H1 (cell line): ENCODE measurements around the gene FLRT3. TPM values are rescaled to one million over a fixed set of nuclear protein-coding genes. Genes with fewer than 3 reads are reported as not detected.

Source experiments
- CTCF ChIA-PET: fragments of 300-600 bp; sonication (Branson Sonifier 250); formaldehyde crosslinking; loops from one replicate; lab custom pipeline; 2021; ENCODE audit not compliant: partially characterized antibody; lab: Charles Lee
- POLR2A ChIA-PET: fragments of 300-600 bp; sonication (Branson Sonifier 250); formaldehyde crosslinking; loops from one replicate; lab custom pipeline; 2021; ENCODE audit warnings: inconsistent platforms; ENCODE audit not compliant: partially characterized antibody; lab: Charles Lee
- DNase-seq, 2 experiments: peaks; one replicate each; pipeline versions ENCODE4 v3.0.0 to v3.0.0-alpha.2; 2010 to 2022; ENCODE audit warnings: low spot score in 2 of 2, low read depth in 1 of 2, mixed read lengths in 1 of 2
- FAIRE-seq: peaks from 2 replicates; lab custom pipeline; 2011; peaks lifted over from hg19 to GRCh38; lab: Jason Lieb, UNC
- H2AFZ ChIP-seq: 2 replicates; pipeline ENCODE4 v1.8.1; 2012; ENCODE audit warnings: low read length, inconsistent platforms
- H2AK5ac ChIP-seq: 2 replicates; pipeline ENCODE4 v1.6.1; 2013; ENCODE audit warnings: low read depth, low read length
- H2BK120ac ChIP-seq: replicated peaks from 2 replicates; pipeline ENCODE3; 2013; ENCODE audit warnings: low read depth, low read length, inconsistent platforms
- H2BK12ac ChIP-seq: 2 replicates; pipeline ENCODE4 v1.6.1; 2013; ENCODE audit warnings: low read depth, low read length
- H2BK15ac ChIP-seq: 2 replicates; pipeline ENCODE4 v1.6.1; 2013; ENCODE audit warnings: low read length
- H2BK20ac ChIP-seq: 2 replicates; pipeline ENCODE4 v1.6.1; 2013; ENCODE audit warnings: low read length
- H2BK5ac ChIP-seq: 2 replicates; pipeline ENCODE4 v1.6.1; 2013; ENCODE audit warnings: low read depth, low read length
- H3K14ac ChIP-seq: 2 replicates; pipeline ENCODE4 v1.6.1; 2013; ENCODE audit warnings: inconsistent platforms; ENCODE audit not compliant: insufficient read length
- H3K18ac ChIP-seq: 2 replicates; pipeline ENCODE4 v1.6.1; 2013; ENCODE audit warnings: low read length; ENCODE audit errors: extremely low read depth
- H3K23ac ChIP-seq: 2 replicates; pipeline ENCODE4 v1.6.1; 2013; ENCODE audit warnings: inconsistent platforms; ENCODE audit not compliant: insufficient read length
- H3K23me2 ChIP-seq: 2 replicates; pipeline ENCODE4 v1.6.1; 2013; ENCODE audit warnings: low read depth, low read length
- H3K27ac ChIP-seq: 2 replicates; pipeline ENCODE4 v1.6.1; 2011; ENCODE audit warnings: low read depth, low read length, inconsistent platforms
- H3K27me3 ChIP-seq, 4 experiments: replicated peaks in 1 of 4; 1 replicate in 1 of 4; 2 replicates in 3 of 4; pipeline versions ENCODE4 v1.6.1 to v1.8.1; 2011 to 2013; ENCODE audit warnings: low read length in 3 of 4, mild to moderate bottlenecking in 3 of 4, inconsistent platforms in 2 of 4, mixed read lengths in 2 of 4, moderate library complexity in 1 of 4; ENCODE audit not compliant: control insufficient read depth in 3 of 4, insufficient read depth in 3 of 4; ENCODE audit errors: extremely low read depth in 1 of 4
- H3K36me3 ChIP-seq, 4 experiments: 2 replicates each; pipeline versions ENCODE4 v1.6.1 to v1.8.1; 2011 to 2013; ENCODE audit warnings: mild to moderate bottlenecking in 4 of 4, low read length in 3 of 4, moderate library complexity in 2 of 4, control low read depth in 1 of 4, inconsistent platforms in 1 of 4; ENCODE audit not compliant: insufficient read depth in 4 of 4, control insufficient read depth in 2 of 4
- H3K4ac ChIP-seq: replicated peaks from 2 replicates; pipeline ENCODE3; 2013; ENCODE audit warnings: low read length, low read depth, mixed read lengths, inconsistent platforms; ENCODE audit not compliant: insufficient read length
- H3K4me1 ChIP-seq, 4 experiments: replicated peaks in 1 of 4; 1 replicate in 1 of 4; 2 replicates in 3 of 4; pipeline versions ENCODE4 v1.6.1 to v1.8.1; 2011 to 2013; ENCODE audit warnings: low read length in 3 of 4, inconsistent platforms in 2 of 4, mixed read lengths in 1 of 4; ENCODE audit not compliant: insufficient read depth in 4 of 4, control insufficient read depth in 3 of 4
- H3K4me2 ChIP-seq, 2 experiments: 2 replicates each; pipeline versions ENCODE4 v1.6.1 to v1.8.1; 2011 to 2013; ENCODE audit warnings: low read depth in 2 of 2, low read length in 2 of 2, control low read depth in 1 of 2, inconsistent platforms in 1 of 2, mild to moderate bottlenecking in 1 of 2; ENCODE audit not compliant: insufficient read depth in 1 of 2
- H3K4me3 ChIP-seq, 4 experiments: fragments of 200-600, 300-600 bp in 1 of 4; sonication (generic), shearing (Covaris generic), sonication (Bioruptor Twin) in 1 of 4; 2 replicates each; pipeline versions ENCODE4 v1.5.1 to v1.8.1; 2011 to 2016; ENCODE audit warnings: low read length in 4 of 4, low read depth in 3 of 4, control low read depth in 2 of 4, inconsistent platforms in 2 of 4, mild to moderate bottlenecking in 2 of 4, mixed read lengths in 1 of 4, moderate library complexity in 1 of 4; ENCODE audit not compliant: insufficient read depth in 2 of 4; ENCODE audit errors: extremely low read depth in 1 of 4
- H3K56ac ChIP-seq: replicated peaks from 2 replicates; pipeline ENCODE3; 2013; ENCODE audit warnings: low read depth, mild to moderate bottlenecking, mixed read lengths, low read length, inconsistent platforms; ENCODE audit not compliant: insufficient read length
- H3K79me1 ChIP-seq: 2 replicates; pipeline ENCODE4 v1.6.1; 2013; ENCODE audit warnings: low read depth, low read length, control low read depth
- H3K79me2 ChIP-seq, 2 experiments: 2 replicates each; pipeline versions ENCODE4 v1.6.1 to v1.8.1; 2012 to 2013; ENCODE audit warnings: low read length in 2 of 2, mild to moderate bottlenecking in 2 of 2, inconsistent platforms in 1 of 2; ENCODE audit not compliant: insufficient read depth in 2 of 2, control insufficient read depth in 1 of 2
- H3K9ac ChIP-seq, 4 experiments: replicated peaks in 1 of 4; 1 replicate in 1 of 4; 2 replicates in 3 of 4; pipeline versions ENCODE4 v1.6.1 to v1.8.1; 2011 to 2013; ENCODE audit warnings: low read depth in 3 of 4, low read length in 3 of 4, control low read depth in 2 of 4, mild to moderate bottlenecking in 2 of 4, moderate library complexity in 2 of 4, inconsistent platforms in 1 of 4; ENCODE audit errors: extremely low read depth in 1 of 4
- H3K9me3 ChIP-seq, 2 experiments: 2 replicates each; pipeline versions ENCODE4 v1.6.1 to v1.8.1; 2012 to 2013; ENCODE audit warnings: mild to moderate bottlenecking in 2 of 2, moderate library complexity in 2 of 2, control low read depth in 1 of 2, inconsistent platforms in 1 of 2, low read depth in 1 of 2, low read length in 1 of 2, mixed read lengths in 1 of 2; ENCODE audit not compliant: insufficient read depth in 2 of 2
- H4K20me1 ChIP-seq, 2 experiments: replicated peaks in 1 of 2; 2 replicates each; pipeline versions ENCODE3 to v1.8.1; 2011 to 2013; ENCODE audit warnings: inconsistent platforms in 2 of 2, low read length in 2 of 2, mild to moderate bottlenecking in 1 of 2; ENCODE audit not compliant: insufficient read depth in 2 of 2, control insufficient read depth in 1 of 2
- H4K5ac ChIP-seq: 2 replicates; pipeline ENCODE4 v1.6.1; 2013; ENCODE audit warnings: low read length, low read depth, mixed read lengths, inconsistent platforms; ENCODE audit not compliant: insufficient read length
- H4K8ac ChIP-seq: 2 replicates; pipeline ENCODE4 v1.8.0; 2013; ENCODE audit warnings: mild to moderate bottlenecking, moderate library complexity, low read length, inconsistent platforms; ENCODE audit not compliant: insufficient read depth; ENCODE audit errors: extremely low read depth
- H4K91ac ChIP-seq: replicated peaks from 2 replicates; pipeline ENCODE3; 2013; ENCODE audit warnings: low read length, mixed read lengths, inconsistent platforms; ENCODE audit not compliant: insufficient read length
- RFX5 ChIP-seq: IDR thresholded peaks from 2 replicates; pipeline ENCODE4 v1.6.1; 2011; ENCODE audit warnings: low read depth, low read length, improper control_type of control experiment, borderline replicate concordance
- WGBS, 2 experiments: shearing (Covaris generic) in 1 of 2; methylation state at CpG; one replicate each; pipeline versions ENCODE4 v1.1.6 to v1.1.7; 2013 to 2015; ENCODE audit warnings: low lambda C conversion rate in 2 of 2, mixed read lengths in 2 of 2, inconsistent platforms in 1 of 2, low coverage in 1 of 2, missing lambda C conversion rate in 1 of 2; ENCODE audit not compliant: insufficient replicate concordance in 2 of 2, insufficient coverage in 1 of 2, insufficient read length in 1 of 2; ENCODE audit errors: extremely low coverage in 1 of 2, missing lambda C conversion rate in 1 of 2; 5-methylcytosine and 5-hydroxymethylcytosine counted together
- polyA plus RNA-seq, 7 experiments: library from polyadenylated mRNA; depleted of rRNA in 3 of 7; stranded (reverse) in 5 of 7; unstranded in 2 of 7; fragments of >200 nt in 5 of 7; fragments of 200-250 nt in 2 of 7; gene quantifications; 1 replicate in 5 of 7; 2 replicates in 1 of 7; 4 replicates in 1 of 7; pipeline versions ENCODE4 v1.2.1 to v1.2.3, GENCODE V29; 2011 to 2013; ENCODE audit warnings: missing spikeins in 2 of 7, mixed read lengths in 2 of 7
- total RNA-seq: library from RNA; stranded (reverse); fragmentation: NEBNext Ultra II Directional; extraction: Animal tissue kit (Norgen Biotek cat#: 25700); gene quantifications from 2 replicates; pipeline ENCODE4 v1.2.1, GENCODE V29; 2021

Gene FLRT3
- total and polyA plus RNA-seq, 2 of the 8 experiments (the other 6 are each of a cell fraction or from before 2014, with no cell fraction given): 0.35 to 0.41 TPM

DNA sequence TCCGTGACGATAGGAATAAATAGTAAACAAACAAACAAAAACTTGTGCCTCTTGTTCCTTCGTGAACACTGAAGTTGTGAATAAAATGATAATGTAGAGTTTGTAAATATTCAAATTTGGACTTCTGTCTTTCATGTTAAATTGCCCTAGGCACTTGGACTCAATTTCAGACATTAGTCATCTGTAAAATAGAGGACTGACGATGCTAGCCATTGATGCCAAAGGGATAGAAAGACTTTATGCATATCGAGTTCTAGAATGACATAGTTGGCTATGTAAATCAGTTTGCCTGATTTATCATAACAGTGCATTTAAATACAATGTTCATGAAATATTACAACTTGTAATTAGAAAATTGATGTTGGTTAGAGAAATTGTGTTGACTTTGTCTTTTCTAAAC is 45.9 kb upstream of the FLRT3 start:
- H3K14ac ChIP-seq: no peak overlapping the region
- no peak overlapping the region for H3K9ac ChIP-seq
- no peaks in the 10 kb centered on the region for H4K20me1 ChIP-seq
- 0 out of 4 replicates have a peak, but pooled peaks cover 0 to 2% of the 10 kb centered on the region in 2 experiments for H3K9me3 ChIP-seq
- no peak for TF ChIP-seq RFX5
- no peak overlapping the region for H3K23ac ChIP-seq
- CTCF ChIA-PET: no interaction called here
- no peak overlapping the region for H2AK5ac ChIP-seq
- POLR2A ChIA-PET: no interaction called here
- no peak overlapping the region for H3K56ac ChIP-seq
- H4K5ac ChIP-seq: no peak overlapping the region
- H2BK12ac ChIP-seq: no peak overlapping the region
- no peak overlapping the region for H3K27ac ChIP-seq
- H3K4me3 ChIP-seq: no peak overlapping the region
- H3K23me2 ChIP-seq: no peaks in the 10 kb centered on the region
- H3K18ac ChIP-seq: no peak overlapping the region
- no peak overlapping the region for H2BK5ac ChIP-seq
- H3K79me1 ChIP-seq: no peaks in the 10 kb centered on the region
- no peak overlapping the region for H4K8ac ChIP-seq
- H2AFZ ChIP-seq: no peak overlapping the region
- no peaks in the 10 kb centered on the region for H3K79me2 ChIP-seq
- no peak overlapping the region for H3K4ac ChIP-seq
- H2BK20ac ChIP-seq: no peak overlapping the region
- FAIRE-seq (no peak), DNase-seq (no peak)
- 84% methylated on average over 5 of the region's 5 CpGs; no CpG with 5 or more reads in 1 of the 2 experiments for WGBS, 2 experiments
- H3K4me2 ChIP-seq: no peak overlapping the region
- H3K27me3 ChIP-seq: no peaks in the 10 kb centered on the region
- peaks cover 0 to 3% (median 0%) of the 10 kb centered on the region in 4 experiments; a peak in 2 of 7 replicates for H3K4me1 ChIP-seq
- no peaks in the 10 kb centered on the region for H3K36me3 ChIP-seq
- no peak overlapping the region for H2BK15ac ChIP-seq
- H4K91ac ChIP-seq: no peak overlapping the region
- no peak overlapping the region for H2BK120ac ChIP-seq
